Retinal pigment epithelial cell (primary cell): ENCODE results near the gene UNC5B.

Experiments used
- DNase-seq: peaks from one replicate; pipeline ENCODE4 v3.0.0-alpha.2; 2010; ENCODE audit warnings: low read depth
- H3K4me3 ChIP-seq: 2 replicates; pipeline ENCODE4 v1.5.1; 2011; ENCODE audit warnings: mild to moderate bottlenecking, low read length, control low read depth, moderate library complexity
- TF ChIP-seq, protein P1 (sequence below): conservative IDR thresholded peaks from 2 replicates; pipeline ENCODE4 v1.5.1; 2011; ENCODE audit warnings: low read depth, low read length, control low read depth, inconsistent platforms

The UNC5B gene

DNA sequence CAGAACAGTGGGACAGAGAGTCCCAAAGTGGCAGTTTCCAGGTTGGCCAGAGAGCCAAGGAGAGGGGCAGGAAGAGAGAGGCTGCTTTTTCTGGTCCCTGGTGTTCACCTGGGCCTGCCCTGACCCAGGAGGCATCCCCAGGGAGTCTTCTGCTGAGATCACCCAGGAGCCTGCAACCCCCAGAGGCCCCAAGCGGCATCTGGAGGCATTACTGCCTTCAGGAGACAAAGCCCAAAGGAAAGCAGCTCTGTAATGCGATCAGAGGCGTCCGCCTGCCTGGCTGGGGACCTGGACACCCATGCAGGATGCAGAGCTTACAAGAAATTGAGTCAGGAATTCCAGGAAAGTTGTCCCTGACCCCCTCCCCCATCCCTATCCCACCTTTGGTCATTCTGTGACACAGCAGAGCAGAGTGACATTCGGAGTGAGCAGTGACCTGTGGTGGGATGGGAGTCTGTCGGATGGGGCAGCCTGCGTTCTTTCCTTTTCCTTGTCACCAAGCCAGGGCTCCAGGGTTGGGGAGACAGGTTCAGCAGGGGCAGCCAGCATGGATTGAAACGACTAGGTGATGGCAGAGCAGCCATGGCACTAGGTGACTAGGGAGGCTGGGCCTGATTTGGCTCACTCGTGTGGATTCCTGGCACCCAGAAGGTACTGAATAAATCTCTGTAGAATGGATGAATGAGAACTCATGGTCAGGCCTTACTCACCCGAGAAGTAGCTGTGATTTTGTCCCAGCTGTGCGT, 10.4 kb downstream of the UNC5B start:
- H3K4me3 ChIP-seq, result no peak overlapping the region
- TF ChIP-seq, protein P1, sequence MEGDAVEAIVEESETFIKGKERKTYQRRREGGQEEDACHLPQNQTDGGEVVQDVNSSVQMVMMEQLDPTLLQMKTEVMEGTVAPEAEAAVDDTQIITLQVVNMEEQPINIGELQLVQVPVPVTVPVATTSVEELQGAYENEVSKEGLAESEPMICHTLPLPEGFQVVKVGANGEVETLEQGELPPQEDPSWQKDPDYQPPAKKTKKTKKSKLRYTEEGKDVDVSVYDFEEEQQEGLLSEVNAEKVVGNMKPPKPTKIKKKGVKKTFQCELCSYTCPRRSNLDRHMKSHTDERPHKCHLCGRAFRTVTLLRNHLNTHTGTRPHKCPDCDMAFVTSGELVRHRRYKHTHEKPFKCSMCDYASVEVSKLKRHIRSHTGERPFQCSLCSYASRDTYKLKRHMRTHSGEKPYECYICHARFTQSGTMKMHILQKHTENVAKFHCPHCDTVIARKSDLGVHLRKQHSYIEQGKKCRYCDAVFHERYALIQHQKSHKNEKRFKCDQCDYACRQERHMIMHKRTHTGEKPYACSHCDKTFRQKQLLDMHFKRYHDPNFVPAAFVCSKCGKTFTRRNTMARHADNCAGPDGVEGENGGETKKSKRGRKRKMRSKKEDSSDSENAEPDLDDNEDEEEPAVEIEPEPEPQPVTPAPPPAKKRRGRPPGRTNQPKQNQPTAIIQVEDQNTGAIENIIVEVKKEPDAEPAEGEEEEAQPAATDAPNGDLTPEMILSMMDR, result peak; percentile 41
- no peak for DNase-seq

DNA sequence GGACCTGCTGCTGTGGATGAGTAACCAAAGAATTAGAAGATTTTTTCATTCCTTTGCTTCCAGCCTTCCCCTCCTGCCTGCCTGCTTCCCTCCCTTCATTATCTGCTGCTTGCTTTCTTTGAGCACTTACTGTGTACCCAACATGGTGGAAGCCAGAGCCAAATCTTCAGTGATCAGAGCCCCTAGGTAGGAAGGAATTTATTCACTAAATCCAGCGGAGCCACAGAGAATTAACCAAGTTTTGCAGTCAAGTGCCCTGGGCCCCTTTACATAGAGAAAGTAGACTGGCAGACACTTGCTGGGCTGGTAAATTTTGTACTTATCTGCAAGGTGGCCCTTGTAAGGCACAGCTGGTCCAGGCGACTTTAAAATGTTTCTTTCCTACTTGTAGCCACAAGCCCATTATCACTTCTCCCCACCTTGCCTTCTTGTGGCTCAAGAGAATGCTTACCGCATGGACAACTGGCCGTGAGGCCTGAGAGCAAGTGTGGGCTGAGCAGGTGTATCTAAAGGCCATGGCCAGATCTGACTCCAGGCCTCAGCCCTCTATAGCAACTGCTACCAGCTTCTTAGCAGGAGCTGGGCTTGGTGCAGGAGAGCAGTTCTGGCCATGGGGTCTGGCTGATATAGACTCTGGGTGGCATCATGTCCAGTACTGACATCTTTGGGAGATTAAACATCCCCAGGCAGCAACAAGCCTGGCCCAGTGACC, 11.1 kb downstream of the UNC5B start:
- DNase-seq, result no peak
- no peak overlapping the region for H3K4me3 ChIP-seq
- TF ChIP-seq, protein P1, result no peak

DNA sequence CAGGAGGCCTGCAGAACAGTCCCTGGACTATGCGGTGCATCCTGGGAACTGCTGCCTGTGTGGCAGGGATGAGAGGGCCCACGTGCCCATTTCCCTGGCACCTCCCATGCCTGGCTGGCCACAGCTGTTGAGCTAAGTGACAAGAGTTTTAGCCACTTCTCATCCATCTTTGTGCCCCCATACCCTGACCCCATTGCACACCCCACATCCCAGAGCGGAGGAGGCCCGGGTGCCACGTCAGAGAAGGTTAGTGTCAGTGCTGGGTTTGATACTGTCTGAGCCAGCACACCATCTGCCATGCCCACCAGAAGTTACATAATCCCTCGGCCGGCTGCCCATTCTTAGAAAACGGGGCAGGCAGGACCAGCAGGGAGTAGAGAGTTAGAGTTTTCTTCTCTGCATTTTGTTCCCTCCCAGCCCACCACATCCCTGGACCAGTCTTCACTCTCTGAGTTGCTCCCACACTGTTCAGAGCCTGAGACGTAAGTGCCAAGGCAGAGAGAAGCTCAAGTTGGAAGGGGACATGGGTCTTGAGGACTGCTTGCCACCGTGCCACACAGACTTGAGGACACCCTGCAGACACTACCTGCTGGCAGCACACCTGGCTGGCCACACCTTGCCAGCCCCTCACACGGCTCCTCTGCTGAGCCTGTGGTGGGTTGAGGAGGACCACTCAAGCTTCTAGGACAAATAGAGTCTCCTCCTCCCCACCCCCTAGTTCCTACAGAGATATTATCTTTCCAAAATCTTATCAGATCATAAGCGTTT, 13.1 kb downstream of the UNC5B start:
- H3K4me3 ChIP-seq, result no peak overlapping the region
- TF ChIP-seq, protein P1, result no peak
- DNase-seq, result no peak

DNA sequence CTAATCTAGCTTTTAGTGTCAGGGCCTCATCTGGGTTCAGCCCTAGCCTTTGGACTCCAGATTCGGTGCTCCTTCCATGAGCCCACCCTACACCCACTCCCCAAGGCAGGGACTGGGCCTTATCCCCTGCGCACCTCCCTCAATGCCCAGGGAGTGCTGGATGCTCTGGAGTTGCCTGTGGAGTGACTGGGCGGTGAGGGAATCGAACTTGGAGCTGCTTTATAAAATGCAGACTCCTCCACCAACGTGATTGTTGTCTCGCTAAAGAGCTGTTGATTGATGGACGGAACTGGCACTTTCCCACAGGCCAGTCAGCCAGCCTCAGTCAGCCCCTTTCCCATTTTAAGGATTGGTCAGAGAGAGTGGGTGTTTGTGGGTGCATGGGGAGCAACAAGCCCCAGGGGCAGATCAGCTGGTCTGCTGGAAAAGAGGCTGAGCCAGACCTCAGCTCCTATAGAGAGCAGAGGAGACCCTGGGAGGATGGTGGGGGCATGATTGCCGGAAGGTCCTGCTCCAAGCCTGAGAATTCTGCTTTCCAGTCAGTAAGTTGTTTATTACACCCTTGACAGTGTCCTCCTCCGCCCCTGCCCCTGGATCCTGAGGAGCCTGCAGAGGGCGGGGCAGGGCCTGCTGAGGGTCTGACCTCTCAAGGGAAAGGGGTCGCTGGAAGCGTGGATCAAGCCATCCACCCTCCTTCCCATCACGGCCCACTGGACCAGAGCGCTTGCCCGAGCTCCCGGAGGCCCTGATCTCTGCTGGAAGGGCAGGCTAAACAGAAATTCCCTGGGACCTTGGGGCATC, 16.7 kb downstream of the UNC5B start:
- H3K4me3 ChIP-seq, result no peak overlapping the region
- DNase-seq, result no peak
- TF ChIP-seq, protein P1, result no peak

DNA sequence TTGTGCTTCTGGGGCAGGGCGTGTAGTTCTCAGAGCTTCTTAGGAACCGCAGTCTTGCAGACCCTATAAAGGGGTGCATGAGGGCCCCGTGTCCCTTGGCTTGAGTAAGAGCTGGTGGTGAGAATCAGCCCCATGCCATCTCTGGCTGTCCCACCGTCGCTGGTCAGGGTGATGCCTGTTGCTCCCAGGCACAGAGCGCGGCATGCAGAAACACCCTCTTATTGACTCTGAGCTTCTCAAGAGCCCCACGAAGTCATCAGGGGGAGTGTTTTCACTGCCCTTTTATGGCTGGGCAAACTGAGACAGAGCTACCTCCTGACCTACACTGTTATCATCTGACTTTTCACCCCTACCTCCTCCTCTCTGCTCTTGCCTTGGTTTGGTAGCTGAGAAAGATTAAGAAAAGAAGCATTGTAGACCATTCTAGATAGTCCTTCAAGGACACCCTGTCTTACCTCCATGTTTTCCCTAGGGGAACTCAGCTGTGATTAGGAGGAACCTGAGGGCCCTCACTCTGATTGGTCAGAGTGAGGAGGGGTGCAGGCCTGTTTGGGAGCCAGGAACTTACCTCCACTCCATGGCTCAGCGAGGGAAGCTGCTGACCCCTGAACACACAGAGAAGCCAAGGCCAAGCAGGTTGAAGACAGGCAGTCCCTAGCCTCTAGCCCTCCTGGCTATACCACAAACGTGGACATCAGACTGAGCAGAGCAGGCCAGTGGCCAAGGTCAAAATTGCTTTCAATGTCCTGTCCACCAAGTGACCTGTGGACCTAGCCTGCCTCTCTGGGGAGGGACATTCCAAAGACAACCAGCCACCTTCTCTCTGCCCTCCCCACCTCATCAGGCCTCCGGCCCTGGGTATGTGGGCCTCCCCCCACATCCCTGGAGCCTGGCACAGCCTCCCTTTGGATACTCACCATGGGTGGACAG, 17.6 kb downstream of the UNC5B start:
- DNase-seq, result no peak
- no peak overlapping the region for H3K4me3 ChIP-seq
- TF ChIP-seq, protein P1, result no peak

DNA sequence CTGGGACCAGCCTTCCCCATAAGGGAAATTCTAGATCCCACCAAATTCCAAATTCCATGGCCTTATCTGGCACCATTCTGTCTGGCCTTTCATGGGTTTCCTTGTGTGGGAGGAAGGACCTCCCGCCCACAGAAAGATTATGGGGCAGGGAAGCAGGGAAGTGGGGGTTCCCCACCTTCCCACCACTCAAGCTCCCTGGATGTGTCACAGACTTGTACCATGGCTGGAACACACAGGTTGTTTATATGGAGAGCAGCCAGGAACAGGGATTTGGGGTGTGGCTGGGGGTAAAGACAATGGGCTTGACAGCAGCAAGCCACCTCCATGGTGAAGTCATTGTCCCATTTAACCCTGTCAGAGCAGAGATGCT, 18.3 kb downstream of the UNC5B start:
- no peak overlapping the region for H3K4me3 ChIP-seq
- peak; percentile 63 for DNase-seq
- TF ChIP-seq, protein P1, result no peak
